Measurements from ENCODE around the gene SIAH2. TPM values are rescaled to one million over a fixed set of nuclear protein-coding genes. Genes with fewer than 3 reads are reported as not detected.

SIAH2 gene
- total RNA-seq, 1 donor from 2014 or later: 31.5 TPM

DNA sequence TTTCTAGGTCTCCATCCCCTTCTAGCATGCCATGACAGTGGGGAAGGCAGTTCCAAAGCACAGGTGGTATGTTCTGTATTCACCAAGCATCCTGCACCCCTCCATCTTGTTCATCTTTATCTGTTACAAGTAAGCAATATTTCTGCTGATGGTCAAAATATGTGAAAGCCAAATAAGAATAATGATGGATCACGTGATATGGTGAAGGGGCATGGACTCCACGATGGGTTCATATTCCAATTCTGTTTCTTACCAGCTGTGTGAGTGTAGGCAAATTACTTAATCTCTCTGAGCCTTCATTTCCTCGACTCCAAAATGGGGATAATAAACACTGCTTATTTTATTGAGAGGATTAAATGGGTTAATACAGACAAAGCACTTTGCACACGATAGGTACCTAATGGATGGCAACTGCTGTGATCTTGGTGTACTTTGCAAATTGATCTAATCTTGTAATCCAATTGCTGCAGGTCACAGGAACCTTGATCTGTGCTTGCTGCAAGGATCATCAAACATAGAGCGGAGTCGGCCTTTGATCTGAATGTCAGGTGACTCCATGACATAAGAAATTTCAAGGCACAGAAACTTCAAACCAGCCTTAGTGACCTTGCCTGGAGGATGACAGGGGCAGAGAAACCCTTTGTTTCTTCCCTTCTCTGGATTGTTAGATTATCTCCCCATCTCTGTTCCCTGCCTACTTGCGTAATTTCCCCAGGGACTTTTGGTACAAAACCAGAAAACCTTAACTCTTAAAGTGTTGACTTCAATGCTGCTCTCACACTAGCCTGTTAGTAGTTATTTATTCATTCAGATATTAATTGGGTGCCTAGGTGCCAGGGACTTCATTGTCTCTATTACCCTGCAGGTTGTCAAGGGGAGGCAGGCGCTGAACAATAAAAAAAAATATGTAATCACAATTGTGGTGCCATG lies 25.8 kb downstream of the SIAH2 start:
- intact Hi-C loops (cut with micrococcal nuclease): no loop called here

DNA sequence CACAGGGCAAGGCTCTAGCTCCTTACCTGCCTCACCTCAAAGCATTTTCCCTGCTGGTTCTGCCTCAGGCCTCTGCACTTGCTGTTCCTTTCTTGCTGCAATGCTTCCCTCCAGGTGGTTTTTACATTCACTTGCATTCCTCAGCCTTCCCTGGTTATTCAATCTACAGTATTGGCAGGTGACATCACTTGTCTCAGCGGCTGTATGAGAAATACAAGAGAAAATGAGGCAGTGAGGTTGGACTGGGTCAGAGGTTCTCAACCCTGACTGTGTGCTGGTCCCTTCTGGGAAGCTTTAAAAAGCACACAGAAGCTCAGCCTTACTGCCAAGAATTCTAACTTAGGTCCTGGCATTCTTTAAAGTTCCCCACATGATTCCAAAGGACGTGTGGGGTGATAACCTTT lies 26.7 kb downstream of the SIAH2 start:
- intact Hi-C loops (cut with micrococcal nuclease): no loop called here

DNA sequence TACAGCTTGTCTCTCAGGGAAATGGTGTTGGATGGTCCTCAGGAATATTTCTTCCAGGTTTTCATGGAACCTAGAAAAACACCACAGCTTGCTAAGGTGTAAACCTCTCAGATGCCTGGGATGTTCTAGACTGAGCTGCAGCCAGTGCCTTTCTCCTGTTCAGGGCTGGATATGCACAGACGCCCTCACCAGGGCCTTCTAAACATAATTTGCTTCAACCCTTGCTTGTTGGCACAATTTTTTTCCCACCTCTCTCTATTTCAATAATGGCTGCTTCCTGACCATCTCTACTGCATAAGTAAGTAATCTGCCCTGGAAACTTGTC lies 28.2 kb downstream of the SIAH2 start:
- intact Hi-C loops (cut with micrococcal nuclease): no loop called here

DNA sequence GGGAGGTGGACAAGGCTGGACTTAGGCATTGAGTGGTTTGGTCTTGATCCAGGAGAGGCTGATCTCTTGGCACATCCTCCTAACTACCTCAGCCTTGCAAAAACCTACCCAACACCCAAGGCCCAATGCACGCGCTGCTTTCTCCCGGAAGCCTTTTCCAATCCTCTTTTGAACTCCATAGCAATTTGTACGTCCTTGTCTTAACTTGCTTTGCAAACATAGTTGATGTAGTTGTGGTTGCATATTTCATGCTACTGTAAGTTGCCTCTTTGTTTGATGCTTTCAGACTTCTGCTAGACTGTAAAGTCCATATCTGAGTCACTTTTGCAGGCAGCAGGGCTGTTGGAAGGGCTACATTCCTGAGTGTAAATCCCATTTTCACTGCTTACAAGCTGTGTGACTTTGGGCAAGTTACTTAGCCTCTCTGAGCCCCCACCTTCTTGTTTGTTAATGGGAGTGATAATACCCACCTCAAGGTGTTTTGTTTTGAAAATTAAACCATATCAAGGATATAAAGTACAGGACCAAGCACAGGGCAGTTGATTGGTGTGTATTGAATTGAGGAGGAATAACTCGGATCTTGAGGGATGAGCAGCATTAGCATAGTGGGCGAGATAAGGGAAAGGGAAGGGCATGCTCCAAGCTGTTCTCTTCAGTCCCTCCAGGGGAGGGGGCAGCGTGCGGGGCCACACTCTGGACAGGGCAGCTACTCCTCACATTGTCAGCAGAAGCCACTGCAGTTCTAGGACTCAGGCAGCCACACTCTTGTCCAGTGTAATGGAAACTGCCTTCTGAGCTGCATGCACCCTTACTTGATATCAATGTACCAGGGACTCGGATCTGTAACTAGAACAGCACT lies 28.8 kb downstream of the SIAH2 start:
- intact Hi-C loops (cut with micrococcal nuclease): no loop called here

DNA sequence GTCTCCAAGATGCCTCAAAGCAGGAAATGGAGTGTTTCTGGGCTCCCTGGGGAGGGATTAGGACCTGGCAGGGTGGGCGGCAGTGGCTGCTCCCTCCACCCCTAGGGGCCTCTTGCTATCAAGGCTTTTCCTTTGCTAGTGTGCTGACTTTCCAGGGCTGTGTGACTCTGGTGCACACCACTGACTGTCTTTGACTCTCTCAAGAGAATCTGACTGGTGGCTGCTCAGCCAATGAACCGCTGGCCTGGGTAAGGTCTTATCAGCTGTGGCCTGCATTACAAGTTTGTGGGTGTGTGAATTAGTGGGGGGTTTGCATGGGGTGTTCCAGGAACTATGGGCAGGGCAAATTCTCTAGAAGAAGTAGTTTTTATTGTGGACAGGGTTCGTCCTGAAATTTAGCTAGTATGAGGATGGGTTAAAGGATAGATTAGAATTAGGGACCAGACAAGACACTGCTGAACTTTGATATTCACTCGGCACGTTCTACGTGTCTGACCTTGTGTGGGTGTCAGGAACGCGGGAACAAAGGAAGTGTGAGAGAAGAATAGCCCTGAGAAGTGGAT lies 29.5 kb downstream of the SIAH2 start:
- intact Hi-C loops (cut with micrococcal nuclease): no loop called here

DNA sequence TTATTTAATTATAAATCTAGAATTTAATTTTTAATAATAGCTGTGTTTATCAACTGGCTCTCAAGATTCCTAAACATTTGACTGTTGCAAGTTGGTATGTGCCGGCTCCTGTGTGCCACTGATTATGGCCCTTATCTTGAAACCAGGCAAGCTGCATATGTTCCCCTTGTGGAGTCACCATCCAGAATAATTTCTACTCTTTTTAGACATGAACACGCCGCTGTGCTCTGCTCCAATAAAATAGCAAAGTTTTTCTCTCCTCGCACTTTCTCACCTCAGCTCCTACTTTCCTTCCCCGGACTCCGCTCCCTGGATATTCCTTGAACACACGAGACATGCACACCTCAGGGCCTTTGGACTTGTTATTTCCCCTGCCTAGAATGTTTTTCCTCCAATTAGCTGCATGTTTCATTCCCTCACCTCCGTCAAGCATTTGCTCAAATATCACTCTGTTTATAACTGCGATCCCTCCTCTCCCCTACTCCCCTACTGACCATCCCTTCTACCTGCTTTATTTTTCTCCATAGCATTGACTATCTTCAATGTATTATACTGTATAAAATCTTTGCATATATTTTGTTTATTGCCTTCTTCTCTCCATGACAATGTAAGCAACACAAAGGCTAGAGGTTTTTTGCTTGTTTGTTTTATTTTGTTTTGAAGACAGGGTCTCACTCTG lies 33.1 kb downstream of the SIAH2 start:
- intact Hi-C loops (cut with micrococcal nuclease): no loop called here

DNA sequence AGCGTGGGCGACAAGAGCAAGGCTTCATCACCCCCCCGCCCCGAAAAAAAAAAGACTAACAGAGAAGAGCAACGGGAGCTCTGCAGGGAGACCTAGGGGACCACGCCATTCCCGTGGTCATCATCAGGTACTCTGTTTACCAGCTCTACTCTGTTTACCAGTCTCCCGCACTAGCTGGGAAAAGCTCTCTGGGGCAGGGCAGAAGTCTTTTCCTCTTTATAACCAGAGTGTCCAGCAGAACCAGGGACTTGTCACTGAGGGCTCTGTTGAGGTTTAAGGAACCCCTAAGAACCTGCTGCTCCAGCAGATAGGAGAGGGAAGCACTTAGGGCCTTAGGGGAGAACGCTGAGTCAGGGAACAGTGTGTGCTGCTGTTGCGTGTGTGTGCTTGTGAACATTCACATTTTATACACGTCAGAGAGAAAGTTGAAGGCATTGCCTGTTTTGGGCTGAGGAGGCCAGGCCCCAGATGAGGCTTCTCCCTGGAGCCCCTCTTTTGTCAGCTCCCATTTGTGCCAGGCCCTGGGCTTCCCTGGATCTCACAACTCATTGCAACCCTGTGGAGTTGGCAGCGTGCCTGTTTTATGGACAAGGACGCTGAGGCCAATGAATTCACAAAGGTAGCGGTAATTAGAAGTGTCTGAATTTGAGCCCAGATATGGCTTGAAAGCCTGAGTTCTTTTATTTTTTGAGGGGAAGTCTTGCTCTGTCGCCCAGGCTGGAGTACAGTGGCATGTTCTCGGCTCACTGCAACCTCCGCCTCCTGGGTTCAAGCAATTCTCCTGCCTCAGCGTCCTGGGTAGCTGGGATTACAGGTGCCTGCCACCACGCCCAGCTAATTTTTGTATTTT lies 35.1 kb downstream of the SIAH2 start:
- intact Hi-C loops (cut with micrococcal nuclease): no loop called here

DNA sequence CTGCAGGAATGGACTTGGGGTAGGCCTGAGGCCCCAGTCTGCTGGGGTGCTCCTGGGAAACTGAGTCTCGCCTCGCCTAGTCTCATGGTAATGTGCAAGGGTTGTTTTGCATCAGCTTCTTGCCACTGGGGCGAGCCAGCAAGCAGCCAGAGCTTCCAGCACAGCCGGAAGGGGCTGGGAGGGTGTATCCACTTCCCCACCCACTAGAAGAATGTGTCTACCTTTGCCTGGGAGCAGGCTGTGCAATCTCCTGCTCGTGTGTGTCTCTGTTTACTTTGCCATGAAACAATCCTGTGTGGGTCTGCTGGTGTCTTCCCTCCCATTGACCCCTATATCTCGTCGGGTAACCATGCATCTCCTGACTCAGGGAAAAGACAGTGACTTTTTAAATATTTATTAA lies 37.4 kb downstream of the SIAH2 start:
- intact Hi-C loops (cut with micrococcal nuclease): no loop called here

DNA sequence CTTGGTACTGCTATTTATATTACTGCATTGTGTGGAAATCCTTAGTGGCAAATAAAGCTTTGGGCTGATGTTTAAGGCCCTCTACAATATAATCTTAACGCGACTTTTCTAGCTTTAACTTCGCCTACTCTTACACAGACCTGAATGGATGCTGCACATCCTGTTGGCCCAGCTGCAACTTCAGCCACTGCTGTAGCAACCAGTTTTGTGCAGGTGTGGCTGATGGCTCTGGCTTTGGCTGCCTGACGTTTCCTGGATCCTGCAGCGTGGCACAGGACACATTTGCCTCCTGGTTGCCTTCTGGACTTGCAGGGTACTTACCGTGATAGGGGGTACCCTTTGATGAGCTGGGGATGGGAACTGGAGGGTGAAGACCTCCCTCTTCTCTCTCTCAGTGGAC lies 39.0 kb downstream of the SIAH2 start:
- intact Hi-C loops (cut with micrococcal nuclease): loop anchor here (2.0 to 5.0 kb wide), 2 partner anchors 15 to 177 kb away; partner anchors contain the start of genes EIF2A and SERP1

DNA sequence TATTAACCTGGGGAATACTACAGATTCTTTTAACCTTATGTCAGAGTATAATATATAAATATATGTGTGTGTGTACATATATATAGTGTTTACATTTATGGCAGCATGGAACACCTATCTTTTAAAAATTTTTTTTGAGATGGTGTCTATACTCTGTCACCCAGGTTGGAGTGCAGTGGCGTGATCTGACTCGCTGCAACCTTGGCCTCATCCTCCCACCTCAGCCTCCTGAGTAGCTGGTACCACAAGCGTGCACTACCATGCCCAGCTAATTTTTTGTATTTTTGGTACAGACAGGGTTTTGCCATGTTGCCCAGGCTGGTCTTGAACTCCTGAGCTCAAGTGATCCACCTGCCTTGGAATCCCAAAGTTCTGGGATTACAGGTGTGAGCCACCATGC lies 40.7 kb downstream of the SIAH2 start:
- intact Hi-C loops (cut with micrococcal nuclease): loop anchor here (2.0 to 5.0 kb wide), 2 partner anchors 17 to 175 kb away; partner anchors contain the start of genes EIF2A and SERP1

DNA sequence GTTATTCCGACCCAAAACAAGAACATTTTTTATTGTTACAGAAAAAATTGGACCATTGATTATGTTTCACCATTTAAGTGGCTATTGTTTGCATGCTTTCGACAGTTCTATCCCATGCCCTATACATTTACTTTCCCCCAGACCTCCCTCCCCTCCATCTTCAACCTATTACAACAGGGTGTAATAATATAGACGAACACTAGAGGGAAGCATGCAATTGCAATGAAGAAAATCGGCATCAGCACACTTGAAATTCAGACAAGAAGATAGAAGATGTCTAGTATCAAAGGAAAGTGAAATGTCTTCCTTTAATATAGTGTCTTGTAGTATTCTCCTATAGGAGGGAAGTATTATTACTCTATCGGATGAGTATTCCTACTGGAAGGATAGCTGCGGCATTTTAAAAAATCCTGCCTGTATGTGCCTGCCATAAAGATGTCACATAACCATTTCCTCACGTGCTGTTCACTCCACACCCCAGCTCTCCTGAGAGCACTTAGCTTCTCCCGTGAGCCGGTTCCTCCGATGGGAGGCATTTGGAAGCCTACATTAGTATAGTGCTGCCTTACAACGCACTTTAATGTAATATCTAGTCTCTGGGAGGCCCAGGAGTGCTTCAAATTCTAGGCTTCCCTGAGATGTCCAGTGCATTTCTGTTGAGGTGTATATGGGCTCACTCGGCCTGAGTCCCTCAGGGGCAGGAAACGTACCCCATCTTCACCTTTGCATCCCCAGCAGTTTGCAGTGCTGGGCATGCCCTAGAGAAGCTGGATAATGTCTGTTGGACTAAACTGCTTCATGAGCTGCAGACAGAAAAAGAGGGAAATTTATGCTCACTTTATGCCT lies 41.5 kb downstream of the SIAH2 start:
- intact Hi-C loops (cut with micrococcal nuclease): loop anchor here (1.0 to 5.0 kb wide), 9 partner anchors 17 to 425 kb away; partner anchors contain the start of genes EIF2A, SERP1 and SIAH2

DNA sequence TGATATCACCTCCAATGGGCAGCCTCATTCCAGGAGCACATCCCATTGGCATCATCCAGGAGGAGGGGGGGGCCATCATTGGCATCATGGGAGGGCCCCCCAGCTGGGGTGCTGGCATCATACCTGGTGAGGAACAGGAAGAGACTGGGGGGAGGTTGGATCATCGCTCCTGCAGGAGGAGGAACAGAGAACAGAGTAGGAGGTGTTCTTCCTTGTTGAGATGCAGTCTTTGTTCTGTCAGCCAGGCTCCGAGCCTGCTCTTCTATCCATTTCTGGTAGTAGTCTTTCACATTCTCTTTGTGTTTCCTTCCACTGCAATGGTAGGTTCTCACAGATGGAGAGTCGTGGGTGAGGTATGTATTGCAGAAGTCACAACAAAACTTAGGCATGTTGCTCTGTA lies 42.5 kb downstream of the SIAH2 start:
- intact Hi-C loops (cut with micrococcal nuclease): loop anchor here (2.0 to 5.0 kb wide), 2 partner anchors 173 to 426 kb away; partner anchors contain the start of genes EIF2A and SERP1

DNA sequence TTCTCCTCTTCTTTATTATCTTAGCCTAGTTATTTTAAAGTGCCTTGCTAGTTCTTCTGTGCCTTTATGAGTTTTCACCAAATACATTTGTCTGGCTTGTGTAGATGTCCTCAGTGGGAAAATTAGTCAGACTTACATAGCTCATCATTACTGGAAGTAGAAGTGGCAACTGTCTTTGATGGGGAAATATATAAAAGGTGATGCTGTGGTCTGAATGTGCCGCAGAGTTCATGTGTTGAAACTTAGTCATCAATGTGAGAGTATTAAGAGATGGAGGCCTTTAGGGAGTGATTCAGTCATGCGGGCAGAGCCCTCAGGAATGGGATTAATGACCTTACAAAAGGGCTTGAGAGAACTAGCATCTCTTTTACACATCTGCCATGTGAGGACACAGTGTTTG lies 52.9 kb downstream of the SIAH2 start:
- intact Hi-C loops (cut with micrococcal nuclease): no loop called here

DNA sequence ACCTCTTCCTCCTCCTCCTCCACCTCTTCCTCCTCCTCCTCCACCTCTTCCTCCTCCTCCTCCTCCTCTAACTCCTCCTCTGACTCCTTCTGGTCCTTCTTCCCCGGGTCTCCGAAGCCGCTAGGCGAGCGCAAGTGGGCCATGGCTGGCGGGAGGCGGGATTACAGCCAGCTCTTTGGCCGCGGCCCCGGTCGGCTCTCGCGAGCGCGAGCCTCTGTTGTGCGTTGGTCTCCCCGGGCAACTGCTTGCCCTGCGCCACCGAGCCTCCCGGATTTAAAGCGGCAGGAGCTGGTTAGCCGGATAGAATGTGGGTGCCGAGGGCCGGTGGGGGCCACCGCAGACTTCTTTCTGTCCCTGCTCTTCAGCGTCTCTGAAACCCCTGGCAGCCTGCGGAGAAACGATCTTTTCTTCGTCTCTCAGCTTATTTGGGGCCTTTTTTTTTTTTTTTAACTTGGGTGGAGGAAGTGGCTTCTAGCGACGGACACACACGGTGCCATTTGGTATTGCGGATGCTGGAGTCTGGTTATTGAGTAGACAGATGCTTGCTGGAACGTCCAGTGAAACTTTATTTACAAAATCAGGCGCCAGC lies 59.1 kb downstream of the SIAH2 start, which contains the start of gene ERICH6:
ERICH6 (minus strand) TSS at position 165 of the 589 bp plus-strand sequence; CDS start at position 143, 22 bp downstream.
- intact Hi-C loops (cut with micrococcal nuclease): loop anchor here (1.0 kb wide), 7 partner anchors 17 to 296 kb away; partner anchors contain the start of genes EIF2A, SELENOT, SERP1 and SIAH2

DNA sequence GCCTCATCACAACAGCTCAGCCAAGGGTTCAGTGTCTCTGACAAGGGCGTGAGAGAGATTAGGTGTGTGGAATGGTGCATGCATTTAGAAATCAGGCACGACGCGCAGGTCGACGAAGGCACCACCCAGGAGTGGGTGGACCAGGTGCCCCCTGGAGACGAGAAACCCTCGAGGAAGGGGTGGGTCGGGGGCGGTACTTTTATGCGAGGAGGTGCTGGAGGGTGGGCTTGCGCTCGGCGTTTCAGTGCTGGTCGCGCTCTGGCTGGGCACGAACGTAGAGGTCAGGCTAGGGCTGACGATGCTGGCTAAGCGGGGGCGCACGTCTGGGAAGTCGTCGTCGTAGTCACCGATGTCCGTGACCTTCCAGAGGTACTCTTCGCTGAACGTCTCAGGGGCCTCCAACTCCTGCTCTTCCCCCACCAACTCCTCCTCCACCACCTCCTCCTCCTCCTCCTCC lies 59.6 kb downstream of the SIAH2 start:
- intact Hi-C loops (cut with micrococcal nuclease): loop anchor here (1.0 kb wide), 5 partner anchors 22 to 295 kb away; partner anchors contain the start of genes EIF2A, SELENOT, SERP1 and SIAH2

DNA sequence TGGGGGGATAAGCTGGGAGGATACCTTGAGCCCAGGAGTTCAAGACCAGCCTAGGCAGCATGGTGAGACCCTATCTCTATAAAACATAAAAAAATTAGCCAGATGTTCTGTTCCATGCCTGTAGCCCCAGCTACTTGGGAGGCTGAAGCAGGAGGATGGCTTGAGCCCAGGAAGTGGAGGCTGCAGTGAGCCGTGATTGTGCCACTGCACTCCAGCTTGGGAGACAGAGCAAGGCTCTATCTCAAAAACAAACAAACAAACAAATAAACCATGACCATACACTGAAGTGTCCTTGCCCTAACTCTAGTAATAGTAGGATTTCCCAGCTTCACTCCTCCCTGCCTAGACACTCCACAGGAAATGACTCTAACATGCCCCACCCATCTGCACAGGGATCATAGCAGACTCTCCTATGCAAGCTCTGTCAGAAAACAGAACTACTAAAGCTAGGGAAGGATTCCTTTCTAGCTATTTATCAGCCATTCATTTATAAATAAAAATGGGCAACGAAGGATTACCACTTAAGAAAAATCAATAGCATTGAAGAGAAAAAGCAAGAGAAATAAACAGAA lies 63.8 kb downstream of the SIAH2 start:
- intact Hi-C loops (cut with micrococcal nuclease): no loop called here

DNA sequence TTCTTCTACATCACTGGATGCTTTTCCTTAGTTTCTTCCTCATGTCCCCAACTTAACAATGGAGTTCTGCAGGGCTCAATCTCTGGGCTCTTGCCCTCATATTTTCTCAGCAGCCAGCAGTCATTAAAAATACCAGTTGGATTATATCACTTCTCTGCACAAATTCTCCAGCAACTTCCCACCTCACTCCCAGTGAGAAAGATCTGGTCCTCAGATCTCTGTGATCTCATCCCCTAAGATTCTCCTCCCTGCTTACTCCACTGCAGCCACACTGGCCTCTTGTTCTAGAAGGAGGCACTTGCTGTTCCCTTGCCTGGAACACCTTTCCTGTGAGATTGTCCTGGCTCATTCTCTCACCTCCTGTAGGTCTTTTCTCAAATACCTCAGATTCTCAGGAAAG lies 65.3 kb downstream of the SIAH2 start:
- intact Hi-C loops (cut with micrococcal nuclease): no loop called here

DNA sequence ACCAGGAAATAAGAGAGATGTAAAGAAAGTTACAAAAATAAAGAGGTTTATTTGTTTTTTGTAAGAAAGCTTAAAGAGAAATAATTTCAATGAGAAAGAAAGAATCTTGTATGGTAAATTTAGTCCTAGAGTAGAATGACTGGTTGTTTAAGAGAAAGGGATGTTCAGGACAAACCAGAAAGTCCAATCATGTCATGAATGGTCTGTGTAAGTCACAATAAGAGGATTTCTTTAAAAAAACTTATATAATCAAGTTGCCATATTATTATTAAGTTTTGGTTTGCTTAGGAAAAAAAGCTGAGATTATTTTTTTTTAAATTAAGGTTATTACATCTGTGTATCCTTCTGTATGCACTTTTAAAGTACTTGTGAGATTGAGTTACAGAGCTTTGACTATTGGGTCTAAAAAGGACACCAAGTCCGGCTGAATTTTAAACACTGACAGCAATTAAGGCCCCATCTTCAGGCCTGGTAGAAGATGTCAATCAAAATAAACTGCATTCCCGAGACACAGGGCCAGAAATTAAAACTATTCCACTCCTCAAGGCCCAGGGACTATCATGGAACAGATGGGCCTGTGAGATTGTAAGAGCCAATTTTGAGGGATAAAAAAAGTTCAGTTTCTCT lies 71.4 kb downstream of the SIAH2 start:
- intact Hi-C loops (cut with micrococcal nuclease): no loop called here

All from T-helper 2 cell treated with Interferon-gamma antibody and Interleukin-4, amounts not matched to agents 100 ng/mL and 5 ng/mL, for 36 hours (primary cell).